H1 (cell line): ENCODE data around the gene HS2ST1. TPM values are rescaled to one million over a fixed set of nuclear protein-coding genes. Genes with fewer than 3 reads are reported as not detected.

Experiments used
- CTCF ChIA-PET: fragments of 300-600 bp; sonication (Branson Sonifier 250); formaldehyde crosslinking; loops from one replicate; lab custom pipeline; 2021; ENCODE audit not compliant: partially characterized antibody; lab: Charles Lee
- POLR2A ChIA-PET: fragments of 300-600 bp; sonication (Branson Sonifier 250); formaldehyde crosslinking; loops from one replicate; lab custom pipeline; 2021; ENCODE audit warnings: inconsistent platforms; ENCODE audit not compliant: partially characterized antibody; lab: Charles Lee
- DNase-seq, 2 experiments: peaks; one replicate each; pipeline versions ENCODE4 v3.0.0 to v3.0.0-alpha.2; 2010 to 2022; ENCODE audit warnings: low spot score in 2 of 2, low read depth in 1 of 2, mixed read lengths in 1 of 2
- FAIRE-seq: peaks from 2 replicates; lab custom pipeline; 2011; peaks lifted over from hg19 to GRCh38; lab: Jason Lieb, UNC
- H2AFZ ChIP-seq: 2 replicates; pipeline ENCODE4 v1.8.1; 2012; ENCODE audit warnings: low read length, inconsistent platforms
- H2AK5ac ChIP-seq: 2 replicates; pipeline ENCODE4 v1.6.1; 2013; ENCODE audit warnings: low read depth, low read length
- H2BK120ac ChIP-seq: replicated peaks from 2 replicates; pipeline ENCODE3; 2013; ENCODE audit warnings: low read depth, low read length, inconsistent platforms
- H2BK12ac ChIP-seq: 2 replicates; pipeline ENCODE4 v1.6.1; 2013; ENCODE audit warnings: low read depth, low read length
- H2BK15ac ChIP-seq: 2 replicates; pipeline ENCODE4 v1.6.1; 2013; ENCODE audit warnings: low read length
- H2BK20ac ChIP-seq: 2 replicates; pipeline ENCODE4 v1.6.1; 2013; ENCODE audit warnings: low read length
- H2BK5ac ChIP-seq: 2 replicates; pipeline ENCODE4 v1.6.1; 2013; ENCODE audit warnings: low read depth, low read length
- H3K14ac ChIP-seq: 2 replicates; pipeline ENCODE4 v1.6.1; 2013; ENCODE audit warnings: inconsistent platforms; ENCODE audit not compliant: insufficient read length
- H3K18ac ChIP-seq: 2 replicates; pipeline ENCODE4 v1.6.1; 2013; ENCODE audit warnings: low read length; ENCODE audit errors: extremely low read depth
- H3K23ac ChIP-seq: 2 replicates; pipeline ENCODE4 v1.6.1; 2013; ENCODE audit warnings: inconsistent platforms; ENCODE audit not compliant: insufficient read length
- H3K23me2 ChIP-seq: 2 replicates; pipeline ENCODE4 v1.6.1; 2013; ENCODE audit warnings: low read depth, low read length
- H3K27ac ChIP-seq: 2 replicates; pipeline ENCODE4 v1.6.1; 2011; ENCODE audit warnings: low read depth, low read length, inconsistent platforms
- H3K27me3 ChIP-seq, 4 experiments: replicated peaks in 1 of 4; 1 replicate in 1 of 4; 2 replicates in 3 of 4; pipeline versions ENCODE4 v1.6.1 to v1.8.1; 2011 to 2013; ENCODE audit warnings: low read length in 3 of 4, mild to moderate bottlenecking in 3 of 4, inconsistent platforms in 2 of 4, mixed read lengths in 2 of 4, moderate library complexity in 1 of 4; ENCODE audit not compliant: control insufficient read depth in 3 of 4, insufficient read depth in 3 of 4; ENCODE audit errors: extremely low read depth in 1 of 4
- H3K36me3 ChIP-seq, 4 experiments: 2 replicates each; pipeline versions ENCODE4 v1.6.1 to v1.8.1; 2011 to 2013; ENCODE audit warnings: mild to moderate bottlenecking in 4 of 4, low read length in 3 of 4, moderate library complexity in 2 of 4, control low read depth in 1 of 4, inconsistent platforms in 1 of 4; ENCODE audit not compliant: insufficient read depth in 4 of 4, control insufficient read depth in 2 of 4
- H3K4ac ChIP-seq: replicated peaks from 2 replicates; pipeline ENCODE3; 2013; ENCODE audit warnings: low read length, low read depth, mixed read lengths, inconsistent platforms; ENCODE audit not compliant: insufficient read length
- H3K4me1 ChIP-seq, 4 experiments: replicated peaks in 1 of 4; 1 replicate in 1 of 4; 2 replicates in 3 of 4; pipeline versions ENCODE4 v1.6.1 to v1.8.1; 2011 to 2013; ENCODE audit warnings: low read length in 3 of 4, inconsistent platforms in 2 of 4, mixed read lengths in 1 of 4; ENCODE audit not compliant: insufficient read depth in 4 of 4, control insufficient read depth in 3 of 4
- H3K4me2 ChIP-seq, 2 experiments: 2 replicates each; pipeline versions ENCODE4 v1.6.1 to v1.8.1; 2011 to 2013; ENCODE audit warnings: low read depth in 2 of 2, low read length in 2 of 2, control low read depth in 1 of 2, inconsistent platforms in 1 of 2, mild to moderate bottlenecking in 1 of 2; ENCODE audit not compliant: insufficient read depth in 1 of 2
- H3K4me3 ChIP-seq, 4 experiments: fragments of 200-600, 300-600 bp in 1 of 4; sonication (generic), shearing (Covaris generic), sonication (Bioruptor Twin) in 1 of 4; 2 replicates each; pipeline versions ENCODE4 v1.5.1 to v1.8.1; 2011 to 2016; ENCODE audit warnings: low read length in 4 of 4, low read depth in 3 of 4, control low read depth in 2 of 4, inconsistent platforms in 2 of 4, mild to moderate bottlenecking in 2 of 4, mixed read lengths in 1 of 4, moderate library complexity in 1 of 4; ENCODE audit not compliant: insufficient read depth in 2 of 4; ENCODE audit errors: extremely low read depth in 1 of 4
- H3K56ac ChIP-seq: replicated peaks from 2 replicates; pipeline ENCODE3; 2013; ENCODE audit warnings: low read depth, mild to moderate bottlenecking, mixed read lengths, low read length, inconsistent platforms; ENCODE audit not compliant: insufficient read length
- H3K79me1 ChIP-seq: 2 replicates; pipeline ENCODE4 v1.6.1; 2013; ENCODE audit warnings: low read depth, low read length, control low read depth
- H3K79me2 ChIP-seq, 2 experiments: 2 replicates each; pipeline versions ENCODE4 v1.6.1 to v1.8.1; 2012 to 2013; ENCODE audit warnings: low read length in 2 of 2, mild to moderate bottlenecking in 2 of 2, inconsistent platforms in 1 of 2; ENCODE audit not compliant: insufficient read depth in 2 of 2, control insufficient read depth in 1 of 2
- H3K9ac ChIP-seq, 4 experiments: replicated peaks in 1 of 4; 1 replicate in 1 of 4; 2 replicates in 3 of 4; pipeline versions ENCODE4 v1.6.1 to v1.8.1; 2011 to 2013; ENCODE audit warnings: low read depth in 3 of 4, low read length in 3 of 4, control low read depth in 2 of 4, mild to moderate bottlenecking in 2 of 4, moderate library complexity in 2 of 4, inconsistent platforms in 1 of 4; ENCODE audit errors: extremely low read depth in 1 of 4
- H3K9me3 ChIP-seq, 2 experiments: 2 replicates each; pipeline versions ENCODE4 v1.6.1 to v1.8.1; 2012 to 2013; ENCODE audit warnings: mild to moderate bottlenecking in 2 of 2, moderate library complexity in 2 of 2, control low read depth in 1 of 2, inconsistent platforms in 1 of 2, low read depth in 1 of 2, low read length in 1 of 2, mixed read lengths in 1 of 2; ENCODE audit not compliant: insufficient read depth in 2 of 2
- H4K20me1 ChIP-seq, 2 experiments: replicated peaks in 1 of 2; 2 replicates each; pipeline versions ENCODE3 to v1.8.1; 2011 to 2013; ENCODE audit warnings: inconsistent platforms in 2 of 2, low read length in 2 of 2, mild to moderate bottlenecking in 1 of 2; ENCODE audit not compliant: insufficient read depth in 2 of 2, control insufficient read depth in 1 of 2
- H4K5ac ChIP-seq: 2 replicates; pipeline ENCODE4 v1.6.1; 2013; ENCODE audit warnings: low read length, low read depth, mixed read lengths, inconsistent platforms; ENCODE audit not compliant: insufficient read length
- H4K8ac ChIP-seq: 2 replicates; pipeline ENCODE4 v1.8.0; 2013; ENCODE audit warnings: mild to moderate bottlenecking, moderate library complexity, low read length, inconsistent platforms; ENCODE audit not compliant: insufficient read depth; ENCODE audit errors: extremely low read depth
- H4K91ac ChIP-seq: replicated peaks from 2 replicates; pipeline ENCODE3; 2013; ENCODE audit warnings: low read length, mixed read lengths, inconsistent platforms; ENCODE audit not compliant: insufficient read length
- BACH1 ChIP-seq: IDR thresholded peaks from 2 replicates; pipeline ENCODE4 v1.6.1; 2012; ENCODE audit warnings: low read length, improper control_type of control experiment
- BRCA1 ChIP-seq: IDR thresholded peaks from 2 replicates; pipeline ENCODE4 v1.6.1; 2012; ENCODE audit warnings: low read depth, low read length, improper control_type of control experiment
- CEBPB ChIP-seq: IDR thresholded peaks from 2 replicates; pipeline ENCODE4 v1.6.1; 2012; ENCODE audit warnings: low read depth, low read length
- CHD1 ChIP-seq: IDR thresholded peaks from 2 replicates; pipeline ENCODE4 v1.6.1; 2012; ENCODE audit warnings: low read depth, low read length, improper control_type of control experiment
- EZH2 ChIP-seq: fragments of 200-600 bp; sonication (generic); IDR thresholded peaks from 2 replicates; pipeline ENCODE4 v1.7.1; 2012; ENCODE audit warnings: low read depth, mild to moderate bottlenecking, moderate library complexity, low read length, inconsistent platforms; ENCODE audit not compliant: severe bottlenecking
- FOSL1 ChIP-seq: IDR thresholded peaks from 2 replicates; pipeline ENCODE4 v1.6.1; 2011; ENCODE audit warnings: mild to moderate bottlenecking, low read depth, low read length, moderate library complexity; ENCODE audit not compliant: insufficient read depth
- GTF2F1 ChIP-seq: IDR thresholded peaks from 2 replicates; pipeline ENCODE4 v1.6.1; 2012; ENCODE audit warnings: low read depth, low read length, improper control_type of control experiment, borderline replicate concordance
- MAX ChIP-seq: IDR thresholded peaks from 2 replicates; pipeline ENCODE4 v1.6.1; 2012; ENCODE audit warnings: inconsistent platforms
- SRF ChIP-seq: IDR thresholded peaks from 2 replicates; pipeline ENCODE4 v1.6.1; 2011; ENCODE audit warnings: mild to moderate bottlenecking, low read depth, low read length, moderate library complexity
- ZNF274 ChIP-seq: IDR thresholded peaks from 2 replicates; pipeline ENCODE4 v1.7.0; 2012; ENCODE audit warnings: low read length, borderline replicate concordance; ENCODE audit errors: extremely low read depth
- WGBS, 2 experiments: shearing (Covaris generic) in 1 of 2; methylation state at CpG; one replicate each; pipeline versions ENCODE4 v1.1.6 to v1.1.7; 2013 to 2015; ENCODE audit warnings: low lambda C conversion rate in 2 of 2, mixed read lengths in 2 of 2, inconsistent platforms in 1 of 2, low coverage in 1 of 2, missing lambda C conversion rate in 1 of 2; ENCODE audit not compliant: insufficient replicate concordance in 2 of 2, insufficient coverage in 1 of 2, insufficient read length in 1 of 2; ENCODE audit errors: extremely low coverage in 1 of 2, missing lambda C conversion rate in 1 of 2; 5-methylcytosine and 5-hydroxymethylcytosine counted together
- polyA plus RNA-seq, 7 experiments: library from polyadenylated mRNA; depleted of rRNA in 3 of 7; stranded (reverse) in 5 of 7; unstranded in 2 of 7; fragments of >200 nt in 5 of 7; fragments of 200-250 nt in 2 of 7; gene quantifications; 1 replicate in 5 of 7; 2 replicates in 1 of 7; 4 replicates in 1 of 7; pipeline versions ENCODE4 v1.2.1 to v1.2.3, GENCODE V29; 2011 to 2013; ENCODE audit warnings: missing spikeins in 2 of 7, mixed read lengths in 2 of 7
- total RNA-seq: library from RNA; stranded (reverse); fragmentation: NEBNext Ultra II Directional; extraction: Animal tissue kit (Norgen Biotek cat#: 25700); gene quantifications from 2 replicates; pipeline ENCODE4 v1.2.1, GENCODE V29; 2021

Gene HS2ST1
- total and polyA plus RNA-seq, 2 of the 8 experiments (the other 6 are each of a cell fraction or from before 2014, with no cell fraction given), result 5.2 to 28.3 TPM

GRCh38 chr1:87100271-87100670 is 185.8 kb downstream of the HS2ST1 start:
- Histone ChIP-seq H3K4me1 (peaks cover 0 to 3% (median 1%) of the 10 kb centered on the region in 4 experiments; a peak in 3 of 7 replicates), H2AK5ac (no peak overlapping the region), H3K4me3 (no peak overlapping the region), H3K18ac (no peak overlapping the region), H2BK5ac (peak overlapping the region; percentile 6; the same call in 1 of the 2 replicates), H3K4ac (no peak overlapping the region), H2BK12ac (no peak overlapping the region), H2BK20ac (no peak overlapping the region), H2AFZ (no peak overlapping the region), H3K23me2 (no peaks in the 10 kb centered on the region), H2BK15ac (no peak overlapping the region), H3K4me2 (no peak overlapping the region), H3K79me1 (no peaks in the 10 kb centered on the region), H3K23ac (no peak overlapping the region), H4K5ac (no peak overlapping the region), H4K20me1 (no peaks in the 10 kb centered on the region), H3K14ac (no peak overlapping the region), H3K9me3 (peaks cover 6 to 9% of the 10 kb centered on the region in 2 experiments; a peak in 2 of 4 replicates), H2BK120ac (no peak overlapping the region), H3K27ac (no peak overlapping the region), H4K8ac (no peak overlapping the region), H3K36me3 (peaks cover 2 to 12% (median 7%) of the 10 kb centered on the region in 4 experiments; a peak in 3 of 8 replicates), H3K56ac (no peak overlapping the region), H4K91ac (no peak overlapping the region), H3K79me2 (no peaks in the 10 kb centered on the region), H3K9ac (no peak overlapping the region), H3K27me3 (peaks cover 0 to 1% (median 0%) of the 10 kb centered on the region in 4 experiments; a peak in 1 of 7 replicates)
- ChIA-PET CTCF (interaction anchor here (0.9 to 4.7 kb wide), 2 partner anchors 15 to 320 kb away, joined by 3 to 30 read pairs; no protein-coding TSS in a partner anchor), POLR2A (interaction anchor here (1.2 kb wide), 1 partner anchor 124 kb away, joined by 3 read pairs; no protein-coding TSS in a partner anchor)
- WGBS, 2 experiments, result 100% methylated on average over 1 of the region's 1 CpG; no CpG with 5 or more reads in 1 of the 2 experiments
- no peak for TF ChIP-seq GTF2F1
- no peak for TF ChIP-seq MAX
- TF ChIP-seq FOSL1, result no peak
- TF ChIP-seq EZH2, result no peak
- no peak for TF ChIP-seq ZNF274
- no peak for TF ChIP-seq SRF
- TF ChIP-seq CEBPB, result no peak
- no peak for TF ChIP-seq BACH1
- TF ChIP-seq CHD1, result no peak
- no peak for TF ChIP-seq BRCA1
- FAIRE-seq (no peak), DNase-seq (no peak)
